HepG2 (cell line): ENCODE data around the gene HS2ST1. TPM values are rescaled to one million over a fixed set of nuclear protein-coding genes. Genes with fewer than 3 reads are reported as not detected.

Experiments used
- AKAP8 ChIP-seq: sonication (generic); formaldehyde crosslinking; IDR thresholded peaks from 2 replicates; pipeline ENCODE4 v1.5.1; 2020; ENCODE audit warnings: mild to moderate bottlenecking, missing genetic modification reagents
- ATF5 ChIP-seq: sonication (generic); formaldehyde crosslinking; IDR thresholded peaks from 2 replicates; pipeline ENCODE4 v1.4.0; 2020; ENCODE audit warnings: mild to moderate bottlenecking, low read depth, missing genetic modification reagents
- BHLHE40 ChIP-seq: IDR thresholded peaks from 2 replicates; pipeline ENCODE4 v1.6.1; 2011; ENCODE audit warnings: low read length, improper control_type of control experiment
- CREM ChIP-seq, 2 experiments: sonication (generic) in 1 of 2; formaldehyde crosslinking in 1 of 2; IDR thresholded peaks; 2 replicates each; pipeline versions ENCODE4 v1.4.0 to v1.6.1; 2016 to 2020; ENCODE audit warnings: antibody characterized with exemption in 1 of 2, mild to moderate bottlenecking in 1 of 2, missing genetic modification reagents in 1 of 2
- E2F2 ChIP-seq: sonication (generic); formaldehyde crosslinking; IDR thresholded peaks from 2 replicates; pipeline ENCODE4 v1.4.0; 2020; ENCODE audit warnings: missing genetic modification reagents, borderline replicate concordance
- FOXO1 ChIP-seq: sonication (generic); formaldehyde crosslinking; IDR thresholded peaks from 2 replicates; pipeline ENCODE4 v1.4.0; 2020; ENCODE audit warnings: missing genetic modification reagents
- KDM2A ChIP-seq: sonication (generic); formaldehyde crosslinking; IDR thresholded peaks from 2 replicates; pipeline ENCODE4 v1.4.0; 2020; ENCODE audit warnings: low read depth, missing genetic modification reagents, borderline replicate concordance
- KDM6A ChIP-seq: IDR thresholded peaks from 2 replicates; pipeline ENCODE4 v1.6.1; 2016; ENCODE audit warnings: low read depth
- PRDM15 ChIP-seq: sonication (generic); formaldehyde crosslinking; IDR thresholded peaks from 2 replicates; pipeline ENCODE4 v1.4.0; 2020; ENCODE audit warnings: missing genetic modification reagents
- SATB2 ChIP-seq: sonication (generic); formaldehyde crosslinking; IDR thresholded peaks from 2 replicates; pipeline ENCODE4 v1.5.0; 2020; ENCODE audit warnings: missing genetic modification reagents
- ZNF567 ChIP-seq: sonication (generic); formaldehyde crosslinking; IDR thresholded peaks from 2 replicates; pipeline ENCODE4 v1.8.1; 2023; ENCODE audit warnings: mild to moderate bottlenecking, missing genetic modification reagents, borderline replicate concordance
- ZSCAN31 ChIP-seq: sonication (generic); formaldehyde crosslinking; IDR thresholded peaks from 2 replicates; pipeline ENCODE4 v1.5.0; 2020; ENCODE audit warnings: low read depth, mild to moderate bottlenecking, missing genetic modification reagents
- polyA plus RNA-seq, 8 experiments: library from polyadenylated mRNA; depleted of rRNA in 3 of 8; stranded (reverse) in 7 of 8; unstranded in 1 of 8; fragments of >200 nt; fragmentation: Illumina TruSeq in 4 of 8; extraction: Trizol in 4 of 8; gene quantifications; 2 replicates each; pipeline versions ENCODE4 v1.2.1 to v1.2.3, GENCODE V29; 2011 to 2016; ENCODE audit warnings: low read depth in 4 of 8, missing spikeins in 1 of 8, mixed read lengths in 1 of 8; ENCODE audit not compliant: insufficient read depth in 1 of 8
- total RNA-seq, 5 experiments: library from RNA; depleted of rRNA; stranded (reverse); fragments of >200 nt; fragmentation: Illumina TruSeq; extraction: Trizol; gene quantifications; 2 replicates each; pipeline ENCODE4 v1.2.3, GENCODE V29; 2016; ENCODE audit warnings: low read depth in 1 of 5

The HS2ST1 gene
- total and polyA plus RNA-seq, 2 of the 13 experiments (the other 11 are each of a cell fraction or from before 2014, with no cell fraction given), result 22.1 to 58.7 TPM

GRCh38 chr1:86938855-86939254, 24.4 kb downstream of the HS2ST1 start (continued):
- TF ChIP-seq ZNF567 (CRISPR knock-in tag) (no peak), BHLHE40 (no peak), KDM6A (CRISPR knock-in tag) (no peak), SATB2 (no peak), ATF5 (CRISPR knock-in tag) (no peak), KDM2A (CRISPR knock-in tag) (no peak), PRDM15 (no peak), CREM (IDR thresholded peaks at IDR 0.05) (no peak), CREM (CRISPR knock-in tag; IDR thresholded peaks at IDR 0.05) (no peak), AKAP8 (CRISPR knock-in tag) (no peak), ZSCAN31 (no peak), FOXO1 (CRISPR knock-in tag) (no peak), E2F2 (CRISPR knock-in tag) (no peak)
